Endothelial cell (in vitro differentiated cells): ENCODE measurements around the gene MAST1. TPM values are rescaled to one million over a fixed set of nuclear protein-coding genes. Genes with fewer than 3 reads are reported as not detected.

Experiments
- DNase-seq: peaks from one replicate; pipeline ENCODE4 v3.0.0; 2021; ENCODE audit warnings: low spot score
- H3K27ac Mint-ChIP-seq: one replicate; pipeline ENCODE4 v1.8.0; 2021; ENCODE audit warnings: mixed read lengths, inconsistent platforms; ENCODE audit not compliant: unreplicated experiment
- H3K27me3 Mint-ChIP-seq: one replicate; pipeline ENCODE4 v1.8.0; 2021; ENCODE audit warnings: mild to moderate bottlenecking, moderate library complexity, mixed read lengths, inconsistent platforms; ENCODE audit not compliant: unreplicated experiment
- H3K36me3 Mint-ChIP-seq: one replicate; pipeline ENCODE4 v1.8.0; 2021; ENCODE audit warnings: mild to moderate bottlenecking, low read depth, mixed read lengths, inconsistent platforms; ENCODE audit not compliant: unreplicated experiment
- H3K4me1 Mint-ChIP-seq: one replicate; pipeline ENCODE4 v1.8.0; 2021; ENCODE audit warnings: mild to moderate bottlenecking, mixed read lengths, inconsistent platforms; ENCODE audit not compliant: unreplicated experiment
- H3K4me3 Mint-ChIP-seq: one replicate; pipeline ENCODE4 v1.8.0; 2021; ENCODE audit warnings: mild to moderate bottlenecking, mixed read lengths, inconsistent platforms; ENCODE audit not compliant: unreplicated experiment
- H3K9me3 Mint-ChIP-seq: one replicate; pipeline ENCODE4 v1.8.0; 2021; ENCODE audit warnings: mixed read lengths, inconsistent platforms; ENCODE audit not compliant: unreplicated experiment
- total RNA-seq: library from RNA; stranded (reverse); fragmentation: NEBNext Ultra II Directional; extraction: Animal tissue kit (Norgen Biotek cat#: 25700); gene quantifications from one replicate; pipeline ENCODE4 v1.2.1, GENCODE V29; 2021; ENCODE audit not compliant: unreplicated experiment
- TF ChIP-seq, protein P1 (sequence below): fragments of 200-600 bp; sonication (generic); IDR thresholded peaks from one replicate; pipeline ENCODE4 v1.5.0; 2021; ENCODE audit warnings: antibody characterized with exemption; ENCODE audit not compliant: unreplicated experiment

The MAST1 gene
- total RNA-seq, 1 donor from 2014 or later = 4.1 TPM

DNA sequence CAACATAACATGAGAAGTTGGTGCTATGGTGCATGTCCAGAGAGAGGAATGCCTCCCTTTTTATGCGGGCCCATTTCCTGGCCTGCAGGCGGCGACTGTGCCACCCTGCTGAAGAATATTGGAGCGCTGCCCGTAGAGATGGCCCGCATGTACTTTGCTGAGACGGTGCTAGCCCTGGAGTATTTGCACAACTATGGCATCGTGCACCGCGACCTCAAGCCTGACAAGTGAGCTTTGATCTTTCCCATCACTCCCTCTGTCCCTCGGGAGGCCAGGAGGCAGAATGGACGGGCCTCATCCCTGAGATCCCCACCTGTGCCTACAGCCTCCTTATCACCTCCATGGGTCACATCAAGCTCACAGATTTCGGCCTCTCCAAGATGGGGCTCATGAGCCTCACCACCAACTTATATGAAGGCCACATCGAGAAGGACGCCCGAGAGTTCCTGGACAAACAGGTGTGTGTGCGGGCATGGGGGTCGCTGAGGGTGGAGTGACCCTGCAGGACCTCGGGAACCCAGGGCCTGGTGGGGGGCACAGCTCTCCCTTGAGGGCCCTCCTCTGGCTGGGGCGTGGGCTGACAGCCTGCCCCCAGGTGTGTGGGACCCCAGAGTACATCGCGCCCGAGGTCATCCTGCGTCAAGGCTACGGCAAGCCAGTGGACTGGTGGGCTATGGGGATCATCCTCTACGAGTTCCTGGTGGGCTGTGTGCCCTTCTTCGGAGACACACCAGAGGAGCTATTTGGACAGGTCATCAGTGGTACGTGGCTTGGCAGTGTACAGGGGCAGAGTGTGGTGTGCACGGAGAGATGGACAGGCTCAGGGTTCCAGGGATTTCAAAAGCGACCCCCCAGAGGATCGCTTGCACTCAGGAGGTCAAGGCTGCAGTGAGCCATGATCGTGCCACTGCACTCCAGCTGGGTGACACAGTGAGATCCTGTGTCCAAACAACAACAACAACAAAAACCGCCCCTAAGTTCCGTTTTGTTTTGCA lies 26.7 kb downstream of the MAST1 start:
- Mint-ChIP-seq H3K27me3 (peaks cover 7% of the 10 kb centered on the region), H3K9me3 (no peaks in the 10 kb centered on the region), H3K36me3 (peaks cover 3% of the 10 kb centered on the region), H3K27ac (no peak overlapping the region), H3K4me3 (no peak overlapping the region), H3K4me1 (peaks cover 4% of the 10 kb centered on the region)
- TF ChIP-seq, protein P1, sequence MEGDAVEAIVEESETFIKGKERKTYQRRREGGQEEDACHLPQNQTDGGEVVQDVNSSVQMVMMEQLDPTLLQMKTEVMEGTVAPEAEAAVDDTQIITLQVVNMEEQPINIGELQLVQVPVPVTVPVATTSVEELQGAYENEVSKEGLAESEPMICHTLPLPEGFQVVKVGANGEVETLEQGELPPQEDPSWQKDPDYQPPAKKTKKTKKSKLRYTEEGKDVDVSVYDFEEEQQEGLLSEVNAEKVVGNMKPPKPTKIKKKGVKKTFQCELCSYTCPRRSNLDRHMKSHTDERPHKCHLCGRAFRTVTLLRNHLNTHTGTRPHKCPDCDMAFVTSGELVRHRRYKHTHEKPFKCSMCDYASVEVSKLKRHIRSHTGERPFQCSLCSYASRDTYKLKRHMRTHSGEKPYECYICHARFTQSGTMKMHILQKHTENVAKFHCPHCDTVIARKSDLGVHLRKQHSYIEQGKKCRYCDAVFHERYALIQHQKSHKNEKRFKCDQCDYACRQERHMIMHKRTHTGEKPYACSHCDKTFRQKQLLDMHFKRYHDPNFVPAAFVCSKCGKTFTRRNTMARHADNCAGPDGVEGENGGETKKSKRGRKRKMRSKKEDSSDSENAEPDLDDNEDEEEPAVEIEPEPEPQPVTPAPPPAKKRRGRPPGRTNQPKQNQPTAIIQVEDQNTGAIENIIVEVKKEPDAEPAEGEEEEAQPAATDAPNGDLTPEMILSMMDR = no peak
- no peak for DNase-seq

GRCh38 chr19:12865746-12866415 lies 27.6 kb downstream of the MAST1 start:
- peak overlapping the region; percentile 51 for H3K4me3 Mint-ChIP-seq
- peaks cover 7% of the 10 kb centered on the region for H3K27me3 Mint-ChIP-seq
- no peak overlapping the region for H3K27ac Mint-ChIP-seq
- H3K9me3 Mint-ChIP-seq = no peaks in the 10 kb centered on the region
- TF ChIP-seq, protein P1 = no peak
- peaks cover 4% of the 10 kb centered on the region for H3K4me1 Mint-ChIP-seq
- no peak for DNase-seq
- peaks cover 3% of the 10 kb centered on the region for H3K36me3 Mint-ChIP-seq

- TF ChIP-seq, protein P1 = no peak
- Mint-ChIP-seq H3K4me3 (peak overlapping the region; percentile 51), H3K27ac (no peak overlapping the region), H3K9me3 (no peaks in the 10 kb centered on the region), H3K36me3 (peaks cover 3% of the 10 kb centered on the region), H3K27me3 (peaks cover 7% of the 10 kb centered on the region), H3K4me1 (peaks cover 4% of the 10 kb centered on the region)
- DNase-seq = no peak
Measured at GRCh38 chr19:12866416-12867119, 28.3 kb downstream of the MAST1 start.

GRCh38 chr19:12867120-12868099 lies 29.1 kb downstream of the MAST1 start:
- TF ChIP-seq, protein P1 = no peak
- Mint-ChIP-seq H3K36me3 (peaks cover 10% of the 10 kb centered on the region), H3K4me1 (peaks cover 4% of the 10 kb centered on the region), H3K27ac (no peak overlapping the region), H3K9me3 (no peaks in the 10 kb centered on the region), H3K27me3 (peaks cover 9% of the 10 kb centered on the region), H3K4me3 (peak overlapping the region; percentile 87)
- DNase-seq = peak; percentile 88
